SK-N-SH treated with all-trans-retinoic acid at 6 μM for 48 hours (cell line): ENCODE results near the gene POC1A.

Experiments used
- BACH2 ChIP-seq: fragments of 250-450 bp; sonication (Bioruptor Pico); IDR thresholded peaks from 2 replicates; pipeline ENCODE4 v1.9.0; 2021; ENCODE audit warnings: mild to moderate bottlenecking, borderline replicate concordance
- GLIS3 ChIP-seq: fragments of 250-450 bp; sonication (Bioruptor Pico); IDR thresholded peaks from 2 replicates; pipeline ENCODE4 v1.5.0; 2020; ENCODE audit warnings: mild to moderate bottlenecking, moderate library complexity
- ZFP30 ChIP-seq: fragments of 450-650 bp; formaldehyde crosslinking; IDR thresholded peaks from 2 replicates; pipeline ENCODE4 v1.5.0; 2022; ENCODE audit warnings: mild to moderate bottlenecking, moderate library complexity

DNA sequence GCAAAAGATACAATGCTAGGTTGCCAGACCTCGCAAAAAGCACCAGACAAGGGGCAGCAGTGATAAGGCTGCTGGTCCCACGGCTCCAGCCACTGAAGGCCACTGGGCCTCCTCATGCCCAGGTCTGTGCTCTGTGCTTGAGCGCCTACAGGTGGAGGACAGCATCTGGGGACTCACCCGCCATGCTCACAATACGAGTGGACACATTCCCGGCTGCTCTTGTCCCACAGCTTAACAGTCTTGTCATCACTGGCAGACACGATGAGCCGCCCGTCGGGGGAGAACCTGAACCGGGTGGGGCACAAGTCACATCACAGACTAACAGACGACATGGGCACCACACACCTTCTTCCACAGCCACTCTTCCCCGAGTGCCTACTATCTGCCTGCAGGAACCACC, 7.4 kb downstream of the POC1A start:
- no peak for TF ChIP-seq BACH2 (CRISPR knock-in tag)
- no peak for TF ChIP-seq GLIS3 (CRISPR knock-in tag)
- TF ChIP-seq ZFP30: no peak
